SU-DHL-6 (cell line): ENCODE data around the gene MBL2.

Experiments used
- H2AFZ ChIP-seq: fragments of 200-600 bp; sonication (generic); 2 replicates; pipeline ENCODE4 v1.6.1; 2014; ENCODE audit warnings: low read depth, mild to moderate bottlenecking, moderate library complexity, mixed read lengths, antibody characterized with exemption, low read length; ENCODE audit not compliant: severe bottlenecking
- H3F3A ChIP-seq: fragments of 200-600 bp; shearing (Covaris generic); 2 replicates; pipeline ENCODE4 v1.6.0; 2016; ENCODE audit warnings: antibody characterized with exemption, mild to moderate bottlenecking; ENCODE audit not compliant: insufficient read depth
- H3K27ac ChIP-seq: fragments of 200-600 bp; sonication (generic); 2 replicates; pipeline ENCODE4 v1.5.1; 2016; ENCODE audit warnings: low read depth, mild to moderate bottlenecking, low read length, moderate library complexity, mixed read lengths
- H3K27me3 ChIP-seq: fragments of 200-600 bp; sonication (generic), shearing (Covaris generic); 2 replicates; pipeline ENCODE4 v1.6.0; 2014; ENCODE audit warnings: mild to moderate bottlenecking, low read length
- H3K36me3 ChIP-seq: fragments of 200-600 bp; sonication (generic); 2 replicates; pipeline ENCODE4 v1.6.1; 2014; ENCODE audit warnings: mild to moderate bottlenecking, low read length, mixed read lengths
- H3K4me2 ChIP-seq: fragments of 300-600, 200-600 bp; shearing (Covaris generic), sonication (generic); 2 replicates; pipeline ENCODE4 v1.6.0; 2014; ENCODE audit warnings: low read length, low read depth, mild to moderate bottlenecking; ENCODE audit not compliant: poor library complexity, severe bottlenecking
- H3K4me3 ChIP-seq: fragments of 200-600 bp; sonication (generic); 2 replicates; pipeline ENCODE4 v1.5.1; 2014; ENCODE audit warnings: antibody characterized with exemption, low read length, mild to moderate bottlenecking, mixed read lengths; ENCODE audit not compliant: insufficient read depth, poor library complexity, severe bottlenecking
- H3K79me2 ChIP-seq: fragments of 200-600 bp; sonication (generic); 2 replicates; pipeline ENCODE4 v1.6.1; 2014; ENCODE audit warnings: mild to moderate bottlenecking, low read length, moderate library complexity; ENCODE audit not compliant: insufficient read depth
- H3K9ac ChIP-seq: fragments of 200-600 bp; sonication (generic); 2 replicates; pipeline ENCODE4 v1.7.0; 2014; ENCODE audit warnings: mild to moderate bottlenecking, low read length
- H3K9me2 ChIP-seq: fragments of 200-600 bp; sonication (generic); replicated peaks from 2 replicates; pipeline ENCODE4 v1.6.1; 2014; ENCODE audit warnings: low read length; ENCODE audit not compliant: insufficient read depth
- H3K9me3 ChIP-seq: fragments of 200-600 bp; sonication (generic); 2 replicates; pipeline ENCODE4 v1.6.1; 2014; ENCODE audit warnings: low read length, mixed read lengths; ENCODE audit not compliant: insufficient read depth
- H4K20me1 ChIP-seq: fragments of 200-600 bp; sonication (generic); 2 replicates; pipeline ENCODE4 v1.6.1; 2014; ENCODE audit warnings: low read depth, mild to moderate bottlenecking, antibody characterized with exemption, low read length, moderate library complexity, mixed read lengths
- CTCF ChIP-seq: fragments of 200-600 bp; sonication (generic); IDR thresholded peaks from one replicate; pipeline ENCODE4 v1.5.1; 2017; ENCODE audit warnings: antibody characterized with exemption, mild to moderate bottlenecking, low read length, moderate library complexity; ENCODE audit not compliant: insufficient read depth, poor library complexity, severe bottlenecking
- EZH2phosphoT487 ChIP-seq: fragments of 200-600 bp; sonication (generic), shearing (Covaris generic); conservative IDR thresholded peaks from 2 replicates; pipeline ENCODE4 v1.6.1; 2018; ENCODE audit warnings: mild to moderate bottlenecking, antibody characterized with exemption, low read length, moderate library complexity, mixed read lengths

The MBL2 gene

DNA sequence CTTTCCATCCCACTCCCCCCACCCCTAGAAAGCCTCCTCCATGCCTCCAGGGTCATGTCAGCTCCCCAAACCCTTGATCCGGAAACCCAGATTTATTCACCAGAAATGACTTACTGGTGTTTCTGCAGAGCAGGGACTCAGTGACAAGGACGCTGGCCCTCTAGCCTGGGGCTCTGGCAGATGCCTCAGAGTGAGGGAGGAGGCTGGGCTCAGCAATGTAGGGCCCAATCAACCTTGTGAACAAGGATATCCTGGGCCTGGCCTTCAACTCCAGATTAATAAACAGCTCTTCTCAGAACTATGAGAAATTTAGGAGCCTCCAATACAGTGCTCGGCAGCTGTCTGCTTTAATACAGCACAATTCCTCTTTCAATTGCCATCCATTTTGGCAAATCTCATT, at the start of gene MBL2:
Gene MBL2, minus strand, starts transcription at position 162 of the 400 bp plus-strand sequence. CDS start 1,149 bp downstream, outside the sequence.
- Histone ChIP-seq H4K20me1 (no peaks in the 10 kb centered on the region), H3K4me2 (no peak within 1 kb of the TSS), H3K27ac (no peak within 1 kb of the TSS), H3K4me3 (no peak within 1 kb of the TSS), H3K79me2 (no peaks in the 10 kb centered on the region), H3K9me2 (no peaks in the 10 kb centered on the region), H3K9ac (no peak within 1 kb of the TSS), H3F3A (no peaks in the 10 kb centered on the region), H3K36me3 (no peaks in the 10 kb centered on the region), H3K9me3 (no peaks in the 10 kb centered on the region), H2AFZ (no peak within 1 kb of the TSS), H3K27me3 (no peaks in the 10 kb centered on the region)
- TF ChIP-seq CTCF (no peak), EZH2phosphoT487 (no peak)

DNA sequence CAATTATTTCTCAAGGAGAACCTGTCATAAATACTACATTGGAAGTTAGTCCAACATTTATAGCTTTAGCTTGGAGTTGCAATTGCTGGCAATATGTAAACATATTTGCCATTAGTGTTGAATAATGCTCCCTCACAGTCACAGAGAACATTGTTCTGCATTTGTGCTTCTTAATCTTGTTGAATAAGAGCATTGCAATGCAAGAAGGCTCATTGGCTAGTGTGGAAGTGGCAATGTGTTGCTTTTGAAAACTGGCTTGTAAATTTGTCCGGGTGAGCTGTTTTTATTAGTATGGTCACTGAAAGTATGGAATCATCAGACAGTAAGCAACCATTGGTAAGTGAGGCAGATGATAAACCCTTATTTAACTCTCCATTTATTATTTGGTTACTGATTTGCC, 47.7 kb upstream of the MBL2 start:
- Histone ChIP-seq H2AFZ (no peak overlapping the region), H3K79me2 (no peaks in the 10 kb centered on the region), H3K9me3 (no peaks in the 10 kb centered on the region), H3K4me2 (no peak overlapping the region), H3K4me3 (no peak overlapping the region), H4K20me1 (no peaks in the 10 kb centered on the region), H3K27me3 (no peaks in the 10 kb centered on the region), H3K9ac (no peak overlapping the region), H3K27ac (no peak overlapping the region), H3K9me2 (no peaks in the 10 kb centered on the region), H3F3A (no peaks in the 10 kb centered on the region), H3K36me3 (no peaks in the 10 kb centered on the region)
- TF ChIP-seq CTCF (no peak), EZH2phosphoT487 (no peak)

GRCh38 chr10:52818019-52818418, 45.4 kb upstream of the MBL2 start:
- no peak overlapping the region for H2AFZ ChIP-seq
- H4K20me1 ChIP-seq = no peaks in the 10 kb centered on the region

More at GRCh38 chr10:52818019-52818418, 45.4 kb upstream of the MBL2 start:
- Histone ChIP-seq H3K79me2 (no peaks in the 10 kb centered on the region), H3K9me3 (no peaks in the 10 kb centered on the region), H3K27me3 (no peaks in the 10 kb centered on the region), H3F3A (no peaks in the 10 kb centered on the region), H3K27ac (no peak overlapping the region), H3K36me3 (no peaks in the 10 kb centered on the region), H3K4me3 (no peak overlapping the region), H3K4me2 (no peak overlapping the region), H3K9me2 (no peaks in the 10 kb centered on the region), H3K9ac (no peak overlapping the region)
- TF ChIP-seq EZH2phosphoT487 (no peak), CTCF (peak; percentile 45)
